ENCODE measurements around the gene BLOC1S5.

DNA sequence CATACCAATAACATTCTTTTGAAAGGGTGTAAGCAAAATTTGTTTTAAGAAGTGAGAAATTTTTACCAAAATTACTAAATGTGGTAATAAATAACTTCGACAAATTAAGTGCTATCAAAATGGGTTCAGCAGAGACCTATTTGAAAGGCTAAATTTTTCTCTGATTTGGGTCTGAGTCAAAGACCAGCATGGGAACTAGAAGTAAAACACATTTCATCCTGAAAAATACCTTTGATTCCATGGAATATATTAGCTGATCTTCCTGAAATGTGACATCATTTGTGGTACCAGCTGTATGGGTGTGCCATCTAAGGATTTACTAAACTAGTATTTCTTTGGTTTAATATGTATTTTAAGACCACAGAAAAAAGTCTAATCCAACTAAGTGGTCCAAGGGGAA is 63.6 kb downstream of the BLOC1S5 start:
- TF ChIP-seq, protein P1, sequence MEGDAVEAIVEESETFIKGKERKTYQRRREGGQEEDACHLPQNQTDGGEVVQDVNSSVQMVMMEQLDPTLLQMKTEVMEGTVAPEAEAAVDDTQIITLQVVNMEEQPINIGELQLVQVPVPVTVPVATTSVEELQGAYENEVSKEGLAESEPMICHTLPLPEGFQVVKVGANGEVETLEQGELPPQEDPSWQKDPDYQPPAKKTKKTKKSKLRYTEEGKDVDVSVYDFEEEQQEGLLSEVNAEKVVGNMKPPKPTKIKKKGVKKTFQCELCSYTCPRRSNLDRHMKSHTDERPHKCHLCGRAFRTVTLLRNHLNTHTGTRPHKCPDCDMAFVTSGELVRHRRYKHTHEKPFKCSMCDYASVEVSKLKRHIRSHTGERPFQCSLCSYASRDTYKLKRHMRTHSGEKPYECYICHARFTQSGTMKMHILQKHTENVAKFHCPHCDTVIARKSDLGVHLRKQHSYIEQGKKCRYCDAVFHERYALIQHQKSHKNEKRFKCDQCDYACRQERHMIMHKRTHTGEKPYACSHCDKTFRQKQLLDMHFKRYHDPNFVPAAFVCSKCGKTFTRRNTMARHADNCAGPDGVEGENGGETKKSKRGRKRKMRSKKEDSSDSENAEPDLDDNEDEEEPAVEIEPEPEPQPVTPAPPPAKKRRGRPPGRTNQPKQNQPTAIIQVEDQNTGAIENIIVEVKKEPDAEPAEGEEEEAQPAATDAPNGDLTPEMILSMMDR (IDR thresholded peaks at IDR 0.05) = no peak
- TF ChIP-seq POLR2A (IDR thresholded peaks at IDR 0.05) = no peak
- no peak for TF ChIP-seq EP300 (IDR thresholded peaks at IDR 0.05)

Measured in sigmoid colon (tissue), 4 donors.